ENCODE results near the gene LSM8. TPM values are rescaled to one million over a fixed set of nuclear protein-coding genes. Genes with fewer than 3 reads are reported as not detected.

The LSM8 gene
- total and polyA plus RNA-seq, 10 of the 15 experiments (the other 5 are each of a cell fraction or from before 2014, with no cell fraction given), result 46.9 to 173 (median 111) TPM

GRCh38 chr7:118186501-118186900, 2.5 kb downstream of the LSM8 start (continued):
- TF ChIP-seq RELB (IDR thresholded peaks at IDR 0.05; ENCODE audit: low read depth) (no peak), ETV6 (conservative IDR thresholded peaks at IDR 0.05 in 1 of 2, IDR thresholded peaks at IDR 0.05 in 1 of 2; ENCODE audit: borderline replicate concordance in 1 of 2, low read depth in 1 of 2) (no peak)

GRCh38 chr7:118194571-118194970, 10.6 kb downstream of the LSM8 start:
- FAIRE-seq, result no peak
- no peaks in the 10 kb centered on the region for H3K27me3 ChIP-seq (replicated peaks in 1 of 2; ENCODE audit: control insufficient read depth in 2 of 2, insufficient read depth in 2 of 2, low read length in 1 of 2)
- no peak overlapping the region for H3K4me2 ChIP-seq (ENCODE audit: control insufficient read depth, insufficient read depth)
- H3K9ac ChIP-seq (ENCODE audit: control insufficient read depth, insufficient read depth, low read length), result no peak overlapping the region
- H3K4me3 ChIP-seq, result no peak overlapping the region
- no peaks in the 10 kb centered on the region for H3K4me1 ChIP-seq (ENCODE audit: control insufficient read depth, insufficient read depth, low read length)
- H2AFZ ChIP-seq (ENCODE audit: control insufficient read depth, low read depth, low read length), result no peak overlapping the region
- no peaks in the 10 kb centered on the region for H4K20me1 ChIP-seq (ENCODE audit: control insufficient read depth, insufficient read depth)
- ChIA-PET RAD21 (ENCODE audit: unreplicated experiment) (interaction anchor here (0.7 to 1.1 kb wide), 3 partner anchors 11 to 443 kb away, joined by 3 read pairs; no protein-coding TSS in a partner anchor), POLR2A (no interaction called here), CTCF (interaction anchor here (1.0 to 5.9 kb wide), 16 partner anchors 8 to 794 kb away, joined by 3 to 48 read pairs (median 6); no protein-coding TSS in a partner anchor), SMC1A (ENCODE audit: uncharacterized antibody, unreplicated experiment) (interaction anchor here (0.9 to 1.9 kb wide), 8 partner anchors 10 to 735 kb away, joined by 3 to 14 read pairs (median 4); no protein-coding TSS in a partner anchor)
- WGBS (ENCODE audit: insufficient coverage, insufficient replicate concordance, low lambda C conversion rate, missing lambda C conversion rate), result 97% methylated on average over 2 of the region's 2 CpGs
- H3K79me2 ChIP-seq (ENCODE audit: control insufficient read depth, insufficient read depth, low read length), result no peaks in the 10 kb centered on the region; the same call in 1 of the 2 replicates
- intact Hi-C loops (cut with micrococcal nuclease; ENCODE audit: unreplicated experiment) (no loop called here), in situ Hi-C loops (cut with MboI) (no loop called here)
- no peak overlapping the region for H3K27ac ChIP-seq (ENCODE audit: control insufficient read depth, insufficient read depth)
- TF ChIP-seq FOS (IDR thresholded peaks at IDR 0.05; ENCODE audit: borderline replicate concordance, extremely low read depth, insufficient read length) (no peak), EP300 (IDR thresholded peaks at IDR 0.05; ENCODE audit: borderline replicate concordance in 1 of 2, control insufficient read depth in 1 of 2, low read depth in 2 of 2, low read length in 2 of 2) (no peak), JUNB (IDR thresholded peaks at IDR 0.05) (no peak), CREM (IDR thresholded peaks at IDR 0.05; ENCODE audit: low read depth) (no peak), SMARCA5 (IDR thresholded peaks at IDR 0.05) (no peak), STAT1 (conservative IDR thresholded peaks at IDR 0.05) (no peak), CBFB (IDR thresholded peaks at IDR 0.05; ENCODE audit: low read depth) (no peak), MEF2A (IDR thresholded peaks at IDR 0.05; ENCODE audit: insufficient read depth, low read depth, low read length) (no peak), KLF5 (IDR thresholded peaks at IDR 0.05; ENCODE audit: partially characterized antibody) (no peak), POLR2AphosphoS2 (IDR thresholded peaks at IDR 0.05; ENCODE audit: low read depth, low read length) (no peak)
- no TSS peak for BruUV-seq (replicated peaks)
- no peak for DNase-seq (ENCODE audit: low read depth, low spot score)
- no peaks in the 10 kb centered on the region for H3K9me3 ChIP-seq (replicated peaks; ENCODE audit: control insufficient read depth, insufficient read depth, low read length)
- peaks cover 0 to 9% of the 10 kb centered on the region in 2 experiments; a peak in 1 of 4 replicates for H3K36me3 ChIP-seq (ENCODE audit: control insufficient read depth in 2 of 2, insufficient read depth in 2 of 2, low read length in 1 of 2)
- ATAC-seq, result no peak
